BJ (cell line): Measurements from ENCODE around the gene MTHFSD. TPM values are rescaled to one million over a fixed set of nuclear protein-coding genes. Genes with fewer than 3 reads are reported as not detected.

Experiments used
- CTCF ChIA-PET: fragments of 350-600 bp; formaldehyde crosslinking; extraction: SDS; loops from one replicate; lab custom pipeline; 2021; ENCODE audit warnings: antibody characterized with exemption, inconsistent platforms; lab: Yijun Ruan, JAX
- POLR2A ChIA-PET: fragments of 300-600 bp; sonication (Branson Sonifier 250); formaldehyde crosslinking; extraction: SDS; loops from one replicate; lab custom pipeline; 2021; ENCODE audit warnings: antibody characterized with exemption; lab: Charles Lee
- DNase-seq: peaks from one replicate; pipeline ENCODE4 v3.0.0-alpha.2; 2011; ENCODE audit warnings: low read depth
- H3K27me3 ChIP-seq: 2 replicates; pipeline ENCODE4 v1.6.0; 2011; ENCODE audit warnings: low read length; ENCODE audit not compliant: control insufficient read depth, insufficient read depth
- H3K36me3 ChIP-seq: 2 replicates; pipeline ENCODE4 v1.5.1; 2011; ENCODE audit warnings: low read length; ENCODE audit not compliant: control insufficient read depth, insufficient read depth
- H3K4me3 ChIP-seq: 2 replicates; pipeline ENCODE4 v1.5.1; 2011; ENCODE audit warnings: low read depth, mild to moderate bottlenecking, control low read depth, low read length
- CTCF ChIP-seq: IDR thresholded peaks from 2 replicates; pipeline ENCODE4 v1.5.1; 2011; ENCODE audit warnings: low read depth, mild to moderate bottlenecking, control low read depth, inconsistent platforms, low read length, moderate library complexity; ENCODE audit not compliant: insufficient read depth
- polyA plus RNA-seq: library from polyadenylated mRNA; depleted of rRNA; stranded (reverse); fragments of >200 nt; gene quantifications from 2 replicates; pipeline ENCODE4 v1.2.3, GENCODE V29; 2011

The MTHFSD gene
- polyA plus RNA-seq, 1 experiment, result 17.2 TPM

- CTCF ChIA-PET, result interaction anchor here (2.3 kb wide), 1 partner anchor 489 kb away, joined by 11 read pairs; no protein-coding TSS in a partner anchor
- POLR2A ChIA-PET, result no interaction called here
- no peak for DNase-seq
These were observed 18.2 kb upstream of the MTHFSD start for GRCh38 chr16:86573215-86573614.

GRCh38 chr16:86572606-86573005 is 17.6 kb upstream of the MTHFSD start:
- Histone ChIP-seq H3K36me3 (no peaks in the 10 kb centered on the region), H3K4me3 (no peak overlapping the region), H3K27me3 (no peaks in the 10 kb centered on the region)
- DNase-seq, result no peak
- POLR2A ChIA-PET, result no interaction called here
- no peak for TF ChIP-seq CTCF
- CTCF ChIA-PET, result interaction anchor here (2.3 kb wide), 2 partner anchors 189 to 490 kb away, joined by 8 to 11 read pairs; no protein-coding TSS in a partner anchor

More at GRCh38 chr16:86573215-86573614, 18.2 kb upstream of the MTHFSD start:
- Histone ChIP-seq H3K27me3 (no peaks in the 10 kb centered on the region), H3K4me3 (no peak overlapping the region), H3K36me3 (no peaks in the 10 kb centered on the region)
- no peak for TF ChIP-seq CTCF

GRCh38 chr16:86572041-86572521 is 17.0 kb upstream of the MTHFSD start:
- DNase-seq, result no peak
- CTCF ChIA-PET, result interaction anchor here (2.3 kb wide), 2 partner anchors 189 to 491 kb away, joined by 8 to 11 read pairs; no protein-coding TSS in a partner anchor
- no peaks in the 10 kb centered on the region for H3K36me3 ChIP-seq
- H3K4me3 ChIP-seq, result no peak overlapping the region
- TF ChIP-seq CTCF, result no peak
- POLR2A ChIA-PET, result no interaction called here
- H3K27me3 ChIP-seq, result no peaks in the 10 kb centered on the region

- ChIA-PET CTCF (interaction anchor here (0.6 to 2.3 kb wide), 5 partner anchors 28 to 506 kb away, joined by 3 to 11 read pairs (median 3); no protein-coding TSS in a partner anchor), POLR2A (no interaction called here)
- no peaks in the 10 kb centered on the region for H3K27me3 ChIP-seq
- no peaks in the 10 kb centered on the region for H3K36me3 ChIP-seq
- no peak for TF ChIP-seq CTCF
- no peak for DNase-seq
- H3K4me3 ChIP-seq, result no peak overlapping the region; the same call in 1 of the 2 replicates
These were observed 16.5 kb upstream of the MTHFSD start for GRCh38 chr16:86571530-86571915.

GRCh38 chr16:86570558-86571529 is 15.8 kb upstream of the MTHFSD start:
- no peak for DNase-seq
- peaks cover 3% of the 10 kb centered on the region for H3K27me3 ChIP-seq
- ChIA-PET CTCF (interaction anchor here (0.6 to 2.3 kb wide), 7 partner anchors 28 to 630 kb away, joined by 3 to 11 read pairs (median 3); no protein-coding TSS in a partner anchor), POLR2A (no interaction called here)
- H3K4me3 ChIP-seq, result peak overlapping the region; percentile 83
- TF ChIP-seq CTCF, result no peak
- no peaks in the 10 kb centered on the region for H3K36me3 ChIP-seq
